HG02798 (cell line): Measurements from ENCODE around the gene OR11H1.
"Not testable (repeated sequence)": the region's sequence is repeated elsewhere in the genome, so short reads cannot be mapped to it uniquely, and the experiment has no call there.

Source experiments
- ATAC-seq: cut with Tn5 transposase; IDR thresholded peaks from one replicate; pipeline ENCODE4 v1.9.1; 2021; ENCODE audit warnings: mild to moderate bottlenecking; ENCODE audit not compliant: unreplicated experiment, poor library complexity

The OR11H1 gene

GRCh38 chr22:15527892-15528291, at the start of gene OR11H1:
Gene OR11H1 (plus strand): TSS chr22:15528192. CDS start chr22:15528192, 0 bp downstream.
- ATAC-seq: not testable (repeated sequence)

- not testable (repeated sequence) for ATAC-seq
These were observed 18.0 kb upstream of the OR11H1 start for GRCh38 chr22:15509967-15510366.

- ATAC-seq: not testable (repeated sequence)
These were observed 12.1 kb upstream of the OR11H1 start for GRCh38 chr22:15515896-15516295.

- ATAC-seq: not testable (repeated sequence)
These were observed 25.8 kb downstream of the OR11H1 start for GRCh38 chr22:15553767-15554166.

- ATAC-seq: not testable (repeated sequence)
These were observed 35.5 kb downstream of the OR11H1 start for GRCh38 chr22:15563461-15563860.

- ATAC-seq: not testable (repeated sequence)
These were observed 37.1 kb downstream of the OR11H1 start for GRCh38 chr22:15565063-15565462.
